Liver (tissue), 9 donors: Measurements from ENCODE around the gene NHS. TPM values are rescaled to one million over a fixed set of nuclear protein-coding genes. Genes with fewer than 3 reads are reported as not detected.

Source experiments
- DNase-seq: peaks from one replicate; pipeline ENCODE4 v3.0.0-alpha.2; 2017; ENCODE audit warnings: low spot score
- H3K27ac ChIP-seq, 2 donors: one replicate each; pipeline ENCODE4 v1.7.0; 2013; ENCODE audit warnings: inconsistent platforms in 2 of 2, low read length in 2 of 2, control low read depth in 1 of 2, low read depth in 1 of 2, mild to moderate bottlenecking in 1 of 2
- H3K27me3 ChIP-seq, 4 donors: one replicate each; pipeline versions ENCODE4 v1.6.1 to v1.7.0; 2013; ENCODE audit warnings: low read length in 3 of 4, inconsistent platforms in 1 of 4, mild to moderate bottlenecking in 1 of 4, moderate library complexity in 1 of 4; ENCODE audit not compliant: control insufficient read depth in 4 of 4, insufficient read depth in 4 of 4
- H3K36me3 ChIP-seq, 4 donors: one replicate each; pipeline versions ENCODE4 v1.6.1 to v1.7.0; 2013; ENCODE audit warnings: low read length in 3 of 4, mild to moderate bottlenecking in 3 of 4, low read depth in 1 of 4, moderate library complexity in 1 of 4; ENCODE audit not compliant: control insufficient read depth in 4 of 4, insufficient read depth in 3 of 4
- H3K4me1 ChIP-seq, 4 donors: one replicate each; pipeline versions ENCODE4 v1.6.1 to v1.7.0; 2013; ENCODE audit warnings: low read length in 3 of 4, mild to moderate bottlenecking in 3 of 4, moderate library complexity in 1 of 4; ENCODE audit not compliant: control insufficient read depth in 4 of 4, insufficient read depth in 4 of 4
- H3K4me3 ChIP-seq, 3 donors: one replicate each; pipeline versions ENCODE4 v1.6.1 to v1.7.0; 2013; ENCODE audit warnings: low read length in 3 of 3, control low read depth in 1 of 3, low read depth in 1 of 3, mild to moderate bottlenecking in 1 of 3
- H3K9ac ChIP-seq, 2 donors: one replicate each; pipeline ENCODE4 v1.7.0; 2013; ENCODE audit warnings: low read length in 2 of 2, mild to moderate bottlenecking in 2 of 2, moderate library complexity in 2 of 2, control low read depth in 1 of 2, low read depth in 1 of 2
- H3K9me3 ChIP-seq, 4 donors: one replicate each; pipeline versions ENCODE4 v1.6.1 to v1.7.0; 2013; ENCODE audit warnings: low read length in 3 of 4; ENCODE audit not compliant: control insufficient read depth in 4 of 4
- ATF3 ChIP-seq: IDR thresholded peaks from 2 replicates; pipeline ENCODE4 v1.6.1; 2016; ENCODE audit warnings: antibody characterized with exemption
- EGR1 ChIP-seq, 2 donors: IDR thresholded peaks; 2 replicates each; pipeline ENCODE4 v1.6.1; 2016 to 2018; ENCODE audit warnings: antibody characterized with exemption in 2 of 2, low read depth in 2 of 2
- FOXA1 ChIP-seq: IDR thresholded peaks from 2 replicates; pipeline ENCODE4 v1.6.1; 2016; ENCODE audit warnings: antibody characterized with exemption
- FOXA2 ChIP-seq: IDR thresholded peaks from 2 replicates; pipeline ENCODE4 v1.6.1; 2016; ENCODE audit warnings: antibody characterized with exemption
- GABPA ChIP-seq, 2 donors: IDR thresholded peaks in 1 of 2; conservative IDR thresholded peaks in 1 of 2; 2 replicates each; pipeline ENCODE4 v1.6.1; 2016; ENCODE audit warnings: antibody characterized with exemption in 2 of 2, mild to moderate bottlenecking in 1 of 2, moderate library complexity in 1 of 2
- HNF4A ChIP-seq, 2 donors: conservative IDR thresholded peaks; 2 replicates each; pipeline ENCODE4 v1.6.1; 2016; ENCODE audit warnings: antibody characterized with exemption in 2 of 2, mild to moderate bottlenecking in 2 of 2
- HNF4G ChIP-seq: IDR thresholded peaks from 2 replicates; pipeline ENCODE4 v1.6.1; 2016; ENCODE audit warnings: antibody characterized with exemption
- JUND ChIP-seq, 2 donors: IDR thresholded peaks; 2 replicates each; pipeline ENCODE4 v1.6.1; 2016; ENCODE audit warnings: antibody characterized with exemption in 2 of 2
- MAX ChIP-seq: IDR thresholded peaks from 2 replicates; pipeline ENCODE4 v1.6.1; 2016; ENCODE audit warnings: antibody characterized with exemption
- NR2F2 ChIP-seq: IDR thresholded peaks from 2 replicates; pipeline ENCODE4 v1.6.1; 2016; ENCODE audit warnings: antibody characterized with exemption
- RAD21 ChIP-seq, 2 donors: IDR thresholded peaks; 2 replicates each; pipeline ENCODE4 v1.6.1; 2016; ENCODE audit warnings: antibody characterized with exemption in 2 of 2, mild to moderate bottlenecking in 2 of 2
- REST ChIP-seq: IDR thresholded peaks from 2 replicates; pipeline ENCODE4 v1.6.1; 2016; ENCODE audit warnings: antibody characterized with exemption, mild to moderate bottlenecking
- RXRA ChIP-seq, 2 donors: IDR thresholded peaks; 2 replicates each; pipeline ENCODE4 v1.6.1; 2017 to 2018; ENCODE audit warnings: antibody characterized with exemption in 2 of 2, mild to moderate bottlenecking in 1 of 2
- SP1 ChIP-seq: IDR thresholded peaks from 2 replicates; pipeline ENCODE4 v1.6.1; 2018; ENCODE audit warnings: antibody characterized with exemption, mild to moderate bottlenecking
- TAF1 ChIP-seq: conservative IDR thresholded peaks from 2 replicates; pipeline ENCODE4 v1.6.1; 2016; ENCODE audit warnings: antibody characterized with exemption, mild to moderate bottlenecking
- YY1 ChIP-seq: IDR thresholded peaks from 2 replicates; pipeline ENCODE4 v1.6.1; 2016; ENCODE audit warnings: antibody characterized with exemption, mild to moderate bottlenecking
- ZBTB33 ChIP-seq: IDR thresholded peaks from 2 replicates; pipeline ENCODE4 v1.6.1; 2016; ENCODE audit warnings: antibody characterized with exemption
- WGBS: extraction: QIAGEN DNeasy Blood & Tissue Kit; methylation state at CpG from one replicate; pipeline ENCODE4 v1.1.7; 2013; 5-methylcytosine and 5-hydroxymethylcytosine counted together
- polyA plus RNA-seq, 2 donors: library from polyadenylated mRNA; stranded (reverse) in 1 of 2; unstranded in 1 of 2; fragments of 200-250 nt in 1 of 2; fragments of >200 nt in 1 of 2; fragmentation: Nextera tagmentation in 1 of 2; extraction: Ambion mirVana in 1 of 2; gene quantifications; one replicate each; pipeline versions ENCODE4 v1.2.1 to v1.2.3, GENCODE V29; 2013 to 2015
- total RNA-seq, 2 donors: library from RNA; depleted of rRNA; stranded (reverse); fragments of >200 nt; gene quantifications; one replicate each; pipeline ENCODE4 v1.2.3, GENCODE V29; 2014
- donor health status: healthy.
- donor health status: healthy.
- donor health status: healthy.
- donor health status: healthy.
- donor health status: healthy.

NHS gene
- total and polyA plus RNA-seq, 4 donors: 0.03 to 0.17 (median 0.10) TPM

- WGBS: 90% methylated on average over 2 of the region's 2 CpGs
- Histone ChIP-seq H3K4me1 (no peaks in the 10 kb centered on the region), H3K9ac (no peak overlapping the region), H3K27me3 (no peaks in the 10 kb centered on the region), H3K9me3 (no peaks in the 10 kb centered on the region), H3K27ac (no peak overlapping the region), H3K36me3 (no peaks in the 10 kb centered on the region), H3K4me3 (no peak overlapping the region)
- DNase-seq: no peak
- no peak for TF ChIP-seq FOXA1
- TF ChIP-seq SP1: no peak
- TF ChIP-seq FOXA2: no peak
- TF ChIP-seq REST: no peak
- TF ChIP-seq EGR1 (IDR thresholded peaks at IDR 0.05; ENCODE audit: low read depth in 2 of 2): no peak
- no peak for TF ChIP-seq YY1
- TF ChIP-seq ZBTB33: no peak
- TF ChIP-seq GABPA (IDR thresholded peaks at IDR 0.05 in 1 of 2, conservative IDR thresholded peaks at IDR 0.05 in 1 of 2): no peak
- no peak for TF ChIP-seq NR2F2
- no peak for TF ChIP-seq JUND (IDR thresholded peaks at IDR 0.05)
- TF ChIP-seq MAX: no peak
- TF ChIP-seq HNF4G: no peak
Measured at GRCh38 chrX:17563076-17563475, 188.1 kb downstream of the NHS start.

GRCh38 chrX:17563515-17563914 lies 188.5 kb downstream of the NHS start:
- DNase-seq: no peak
- Histone ChIP-seq H3K4me3 (no peak overlapping the region), H3K36me3 (no peaks in the 10 kb centered on the region), H3K27ac (no peak overlapping the region), H3K4me1 (no peaks in the 10 kb centered on the region), H3K9ac (no peak overlapping the region), H3K27me3 (no peaks in the 10 kb centered on the region), H3K9me3 (no peaks in the 10 kb centered on the region)
- WGBS: 50% methylated on average over 4 of the region's 4 CpGs
- no peak for TF ChIP-seq TAF1
- TF ChIP-seq REST: no peak
- no peak for TF ChIP-seq FOXA2
- TF ChIP-seq MAX: no peak
- no peak for TF ChIP-seq ZBTB33
- TF ChIP-seq HNF4A (conservative IDR thresholded peaks at IDR 0.05): no peak
- TF ChIP-seq FOXA1: no peak
- no peak for TF ChIP-seq ATF3
- TF ChIP-seq GABPA (IDR thresholded peaks at IDR 0.05 in 1 of 2, conservative IDR thresholded peaks at IDR 0.05 in 1 of 2): no peak
- TF ChIP-seq JUND (IDR thresholded peaks at IDR 0.05): no peak
- TF ChIP-seq NR2F2: no peak
- TF ChIP-seq SP1: no peak
- TF ChIP-seq RAD21 (IDR thresholded peaks at IDR 0.05): no peak
- TF ChIP-seq HNF4G: no peak
- TF ChIP-seq RXRA (IDR thresholded peaks at IDR 0.05): no peak
